OCI-LY7 (cell line): ENCODE measurements around the gene MIEF1. TPM values are rescaled to one million over a fixed set of nuclear protein-coding genes. Genes with fewer than 3 reads are reported as not detected.

Experiments
- BruUV-seq: library from RNA; stranded (reverse); fragments of 400-500 nt; replicated peaks from 2 replicates; lab custom pipeline; 2021; lab: Mats Ljungman, UMichigan
- CTCF ChIA-PET: fragments of 300-600 bp; sonication (Branson Sonifier 250); formaldehyde crosslinking; loops from one replicate; lab custom pipeline; 2022; ENCODE audit warnings: antibody characterized with exemption; ENCODE audit not compliant: unreplicated experiment; lab: Charles Lee
- POLR2A ChIA-PET: fragments of 300-600 bp; sonication (Branson Sonifier 250); formaldehyde crosslinking; loops from one replicate; lab custom pipeline; 2022; ENCODE audit warnings: antibody characterized with exemption; lab: Charles Lee
- DNase-seq: peaks from one replicate; pipeline ENCODE4 v3.0.0-alpha.2; 2015; ENCODE audit warnings: low spot score
- H2AFZ ChIP-seq: fragments of 200-600 bp; sonication (generic), shearing (Covaris generic); 2 replicates; pipeline ENCODE4 v1.6.1; 2014; ENCODE audit warnings: mild to moderate bottlenecking, antibody characterized with exemption, low read length, moderate library complexity
- H3K27ac ChIP-seq: fragments of 200-600 bp; sonication (generic); 2 replicates; pipeline ENCODE4 v1.5.1; 2014; ENCODE audit warnings: mixed run types, low read depth, mild to moderate bottlenecking, moderate library complexity, low read length, inconsistent platforms; ENCODE audit not compliant: poor library complexity, severe bottlenecking
- H3K36me3 ChIP-seq: fragments of 200-600 bp; sonication (generic); 2 replicates; pipeline ENCODE4 v1.6.1; 2014; ENCODE audit warnings: mild to moderate bottlenecking, antibody characterized with exemption, low read length, moderate library complexity, mixed read lengths; ENCODE audit not compliant: insufficient read depth
- H3K4me1 ChIP-seq: fragments of 200-600 bp; sonication (generic); 2 replicates; pipeline ENCODE4 v1.5.1; 2014; ENCODE audit warnings: mild to moderate bottlenecking, low read length; ENCODE audit not compliant: insufficient read depth, poor library complexity, severe bottlenecking
- H3K4me2 ChIP-seq: fragments of 200-600 bp; sonication (generic); 2 replicates; pipeline ENCODE4 v1.6.1; 2014; ENCODE audit warnings: mild to moderate bottlenecking, low read length
- H3K4me3 ChIP-seq: fragments of 200-600 bp; sonication (generic); 2 replicates; pipeline ENCODE4 v1.5.1; 2014; ENCODE audit warnings: mild to moderate bottlenecking, low read depth, low read length; ENCODE audit not compliant: poor library complexity, severe bottlenecking
- H3K79me2 ChIP-seq: fragments of 200-600 bp; sonication (generic); 2 replicates; pipeline ENCODE4 v1.6.1; 2016; ENCODE audit warnings: low read depth, mild to moderate bottlenecking, low read length, moderate library complexity, mixed read lengths; ENCODE audit not compliant: insufficient read depth
- H3K9me2 ChIP-seq: fragments of 200-600 bp; sonication (generic); 2 replicates; pipeline ENCODE4 v1.6.1; 2016; ENCODE audit warnings: mild to moderate bottlenecking, low read length, mixed read lengths; ENCODE audit not compliant: insufficient read depth
- H3K9me3 ChIP-seq: fragments of 200-600 bp; sonication (generic); 2 replicates; pipeline ENCODE4 v1.6.1; 2014; ENCODE audit warnings: mild to moderate bottlenecking, mixed run types, low read length, mixed read lengths
- H4K20me1 ChIP-seq: fragments of 200-600 bp; sonication (generic); 2 replicates; pipeline ENCODE4 v1.6.1; 2014; ENCODE audit warnings: mild to moderate bottlenecking, antibody characterized with exemption, low read length, moderate library complexity, mixed read lengths; ENCODE audit not compliant: insufficient read depth
- CTCF ChIP-seq: fragments of 200-600 bp; sonication (generic); conservative IDR thresholded peaks from 2 replicates; pipeline ENCODE4 v1.5.1; 2014; ENCODE audit warnings: mild to moderate bottlenecking, antibody characterized with exemption, low read length, moderate library complexity, mixed read lengths
- EZH2phosphoT487 ChIP-seq: fragments of 200-600 bp; sonication (generic); IDR thresholded peaks from 2 replicates; pipeline ENCODE4 v1.6.1; 2018; ENCODE audit warnings: low read depth, borderline replicate concordance, mild to moderate bottlenecking, mixed run types, antibody characterized with exemption, low read length, moderate library complexity, mixed read lengths
- intact Hi-C: fragments of 100-400 bp; cut with micrococcal nuclease; formaldehyde crosslinking; loops from one replicate; pipeline ENCODE4 v1.10.0; 2022; ENCODE audit not compliant: unreplicated experiment
- total RNA-seq, 2 experiments: library from RNA; depleted of rRNA in 1 of 2; stranded (reverse); fragments of >200 nt in 1 of 2; shearing (Covaris generic) in 1 of 2; gene quantifications; 2 replicates each; pipeline ENCODE4 v1.2.3, GENCODE V29; 2014 to 2022

Gene MIEF1
- total RNA-seq, 2 experiments from 2014 or later: 32.5 to 55.0 TPM

GRCh38 chr22:39457198-39457555, 44.9 kb upstream of the MIEF1 start:
- Histone ChIP-seq H4K20me1 (no peaks in the 10 kb centered on the region), H3K4me1 (peaks cover 66% of the 10 kb centered on the region), H3K4me3 (peak overlapping the region; percentile 76), H3K79me2 (peaks cover 63% of the 10 kb centered on the region), H3K9me3 (no peaks in the 10 kb centered on the region), H3K4me2 (peak overlapping the region; percentile 85; the same call in 1 of the 2 replicates), H2AFZ (no peak overlapping the region), H3K9me2 (no peaks in the 10 kb centered on the region), H3K36me3 (peaks cover 53% of the 10 kb centered on the region), H3K27ac (peak overlapping the region; percentile 54)
- TF ChIP-seq EZH2phosphoT487 (no peak), CTCF (no peak)
- CTCF ChIA-PET: no interaction called here
- POLR2A ChIA-PET: no interaction called here
- intact Hi-C loops: no loop called here
- BruUV-seq: no TSS peak
- no peak for DNase-seq

- Histone ChIP-seq H3K36me3 (peaks cover 53% of the 10 kb centered on the region), H3K9me2 (no peaks in the 10 kb centered on the region), H3K79me2 (peaks cover 63% of the 10 kb centered on the region), H3K4me3 (peak overlapping the region; percentile 76), H2AFZ (no peak overlapping the region), H3K9me3 (no peaks in the 10 kb centered on the region), H3K4me1 (peaks cover 66% of the 10 kb centered on the region), H4K20me1 (no peaks in the 10 kb centered on the region), H3K4me2 (peak overlapping the region; percentile 85), H3K27ac (peak overlapping the region; percentile 54)
- ChIA-PET POLR2A (interaction anchor here (1.0 kb wide), 1 partner anchor 65 kb away, joined by 3 read pairs; no protein-coding TSS in a partner anchor), CTCF (no interaction called here)
- DNase-seq: no peak
- no TSS peak for BruUV-seq
- intact Hi-C loops: loop anchor here (1.0 kb wide), 1 partner anchor 9 kb away; no protein-coding TSS in a partner anchor
- TF ChIP-seq CTCF (no peak), EZH2phosphoT487 (no peak)
Measured at GRCh38 chr22:39457556-39458443, 44.3 kb upstream of the MIEF1 start.
